GM19438 (cell line): ENCODE results near the gene QARS1.

Source experiments
- ATAC-seq: cut with Tn5 transposase; IDR thresholded peaks from one replicate; pipeline ENCODE4 v1.9.1; 2021; ENCODE audit warnings: low read depth; ENCODE audit not compliant: unreplicated experiment

Gene QARS1

DNA sequence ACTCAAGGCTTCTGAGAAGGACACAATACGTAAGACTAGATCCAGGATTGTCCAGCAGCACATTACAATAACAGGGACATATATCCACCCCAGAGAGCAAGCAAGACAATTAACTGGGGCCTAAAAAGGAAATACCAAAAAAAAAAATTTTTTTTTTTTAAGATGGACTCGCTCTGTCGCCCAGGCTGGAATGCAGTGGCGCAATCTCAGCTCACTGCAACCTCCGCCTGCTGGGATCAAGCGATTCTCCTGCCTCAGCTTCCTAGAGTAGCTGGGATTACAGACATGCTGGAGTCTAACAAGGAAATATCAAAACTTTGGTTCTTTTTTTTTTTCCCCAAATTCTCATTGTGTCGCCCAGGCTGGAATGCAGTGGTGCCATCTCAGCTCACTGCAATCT, 46.5 kb downstream of the QARS1 start:
- no peak for ATAC-seq

DNA sequence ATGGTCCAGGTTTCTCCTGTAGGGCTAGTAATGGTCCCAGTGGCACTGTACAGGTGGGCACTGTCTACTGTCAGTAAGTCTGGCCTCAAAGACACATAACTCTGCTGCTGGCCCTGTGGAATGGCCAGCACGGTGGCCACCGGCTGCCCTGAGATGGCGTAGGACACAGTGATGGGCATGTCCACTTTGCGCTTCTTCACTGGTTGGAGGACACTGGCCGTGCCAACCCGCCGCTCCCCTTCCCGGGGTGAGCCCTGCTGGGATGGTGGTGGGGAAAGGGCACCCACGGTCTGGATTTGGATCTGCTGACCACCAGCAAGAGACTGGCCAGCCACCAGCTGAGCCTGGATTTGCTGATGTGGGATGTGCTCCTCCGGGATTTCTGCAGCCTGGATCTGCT, 47.3 kb downstream of the QARS1 start:
- ATAC-seq = no peak

DNA sequence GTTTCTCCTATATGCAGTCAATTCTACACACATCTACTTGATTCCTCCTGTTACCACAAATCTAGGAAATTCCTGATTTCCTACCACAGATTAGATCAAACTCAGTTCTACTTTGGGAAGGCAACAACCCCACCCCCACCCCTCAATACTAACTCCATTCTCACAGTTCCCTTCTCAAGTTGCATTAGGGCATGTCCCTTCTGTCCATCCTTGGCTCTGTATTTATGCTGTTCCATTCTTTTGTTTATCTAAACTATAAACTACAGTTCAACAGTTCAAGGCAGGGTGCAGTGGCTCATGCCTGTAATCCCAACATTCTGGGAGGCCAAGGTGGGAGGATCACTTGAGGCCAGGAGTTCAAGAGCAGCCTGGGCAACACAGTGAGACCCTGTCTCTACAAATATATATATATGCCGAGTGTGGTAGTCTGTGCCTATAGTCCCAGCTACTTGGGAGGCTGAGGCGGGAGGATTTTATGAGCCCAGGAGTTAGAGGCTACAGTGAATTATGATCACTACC, 50.2 kb downstream of the QARS1 start:
- no peak for ATAC-seq

DNA sequence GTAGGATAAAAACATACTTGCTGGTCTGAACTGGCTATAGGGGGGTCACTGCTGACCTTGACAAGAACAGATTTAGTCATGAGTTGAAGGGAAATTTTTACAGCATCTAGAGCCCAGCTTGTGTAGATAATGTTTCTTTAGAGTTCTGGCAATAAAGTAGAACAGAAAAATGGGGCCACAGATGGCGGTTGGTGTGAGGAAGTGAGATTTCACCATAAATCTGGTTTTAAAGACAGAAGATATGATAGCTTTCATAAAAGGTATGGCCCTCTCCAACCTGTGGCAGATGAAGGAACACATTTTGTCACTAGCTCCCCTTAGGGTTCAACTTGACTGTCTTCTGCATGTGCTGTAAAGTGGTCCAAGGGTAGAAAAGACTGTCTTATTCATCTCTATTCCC, 51.0 kb downstream of the QARS1 start:
- no peak for ATAC-seq
